ENCODE results near the gene TNK1. TPM values are rescaled to one million over a fixed set of nuclear protein-coding genes. Genes with fewer than 3 reads are reported as not detected.

Gene TNK1
- total and polyA plus RNA-seq, 2 experiments from 2014 or later = 6.1 to 8.9 TPM

DNA sequence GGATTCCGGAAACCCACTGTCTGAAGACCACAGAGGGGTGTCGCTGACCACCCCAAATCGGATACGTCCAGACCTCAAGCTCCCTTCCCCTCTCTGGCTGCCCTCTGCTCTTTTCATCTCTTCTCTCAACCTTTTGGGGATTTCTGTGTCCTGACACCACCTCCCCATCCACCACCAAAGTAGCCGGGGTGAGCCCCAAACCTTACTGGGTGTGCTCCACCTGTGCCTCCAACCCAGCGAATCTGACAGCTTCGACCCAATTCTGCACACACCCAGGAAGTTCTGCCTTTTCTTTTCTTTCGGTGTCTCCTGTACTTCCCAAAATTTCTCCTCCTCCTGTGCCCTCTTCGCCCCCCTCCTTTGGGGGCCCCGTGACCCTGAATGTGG, 28.4 kb upstream of the TNK1 start (continued):
- TF ChIP-seq, protein P1, sequence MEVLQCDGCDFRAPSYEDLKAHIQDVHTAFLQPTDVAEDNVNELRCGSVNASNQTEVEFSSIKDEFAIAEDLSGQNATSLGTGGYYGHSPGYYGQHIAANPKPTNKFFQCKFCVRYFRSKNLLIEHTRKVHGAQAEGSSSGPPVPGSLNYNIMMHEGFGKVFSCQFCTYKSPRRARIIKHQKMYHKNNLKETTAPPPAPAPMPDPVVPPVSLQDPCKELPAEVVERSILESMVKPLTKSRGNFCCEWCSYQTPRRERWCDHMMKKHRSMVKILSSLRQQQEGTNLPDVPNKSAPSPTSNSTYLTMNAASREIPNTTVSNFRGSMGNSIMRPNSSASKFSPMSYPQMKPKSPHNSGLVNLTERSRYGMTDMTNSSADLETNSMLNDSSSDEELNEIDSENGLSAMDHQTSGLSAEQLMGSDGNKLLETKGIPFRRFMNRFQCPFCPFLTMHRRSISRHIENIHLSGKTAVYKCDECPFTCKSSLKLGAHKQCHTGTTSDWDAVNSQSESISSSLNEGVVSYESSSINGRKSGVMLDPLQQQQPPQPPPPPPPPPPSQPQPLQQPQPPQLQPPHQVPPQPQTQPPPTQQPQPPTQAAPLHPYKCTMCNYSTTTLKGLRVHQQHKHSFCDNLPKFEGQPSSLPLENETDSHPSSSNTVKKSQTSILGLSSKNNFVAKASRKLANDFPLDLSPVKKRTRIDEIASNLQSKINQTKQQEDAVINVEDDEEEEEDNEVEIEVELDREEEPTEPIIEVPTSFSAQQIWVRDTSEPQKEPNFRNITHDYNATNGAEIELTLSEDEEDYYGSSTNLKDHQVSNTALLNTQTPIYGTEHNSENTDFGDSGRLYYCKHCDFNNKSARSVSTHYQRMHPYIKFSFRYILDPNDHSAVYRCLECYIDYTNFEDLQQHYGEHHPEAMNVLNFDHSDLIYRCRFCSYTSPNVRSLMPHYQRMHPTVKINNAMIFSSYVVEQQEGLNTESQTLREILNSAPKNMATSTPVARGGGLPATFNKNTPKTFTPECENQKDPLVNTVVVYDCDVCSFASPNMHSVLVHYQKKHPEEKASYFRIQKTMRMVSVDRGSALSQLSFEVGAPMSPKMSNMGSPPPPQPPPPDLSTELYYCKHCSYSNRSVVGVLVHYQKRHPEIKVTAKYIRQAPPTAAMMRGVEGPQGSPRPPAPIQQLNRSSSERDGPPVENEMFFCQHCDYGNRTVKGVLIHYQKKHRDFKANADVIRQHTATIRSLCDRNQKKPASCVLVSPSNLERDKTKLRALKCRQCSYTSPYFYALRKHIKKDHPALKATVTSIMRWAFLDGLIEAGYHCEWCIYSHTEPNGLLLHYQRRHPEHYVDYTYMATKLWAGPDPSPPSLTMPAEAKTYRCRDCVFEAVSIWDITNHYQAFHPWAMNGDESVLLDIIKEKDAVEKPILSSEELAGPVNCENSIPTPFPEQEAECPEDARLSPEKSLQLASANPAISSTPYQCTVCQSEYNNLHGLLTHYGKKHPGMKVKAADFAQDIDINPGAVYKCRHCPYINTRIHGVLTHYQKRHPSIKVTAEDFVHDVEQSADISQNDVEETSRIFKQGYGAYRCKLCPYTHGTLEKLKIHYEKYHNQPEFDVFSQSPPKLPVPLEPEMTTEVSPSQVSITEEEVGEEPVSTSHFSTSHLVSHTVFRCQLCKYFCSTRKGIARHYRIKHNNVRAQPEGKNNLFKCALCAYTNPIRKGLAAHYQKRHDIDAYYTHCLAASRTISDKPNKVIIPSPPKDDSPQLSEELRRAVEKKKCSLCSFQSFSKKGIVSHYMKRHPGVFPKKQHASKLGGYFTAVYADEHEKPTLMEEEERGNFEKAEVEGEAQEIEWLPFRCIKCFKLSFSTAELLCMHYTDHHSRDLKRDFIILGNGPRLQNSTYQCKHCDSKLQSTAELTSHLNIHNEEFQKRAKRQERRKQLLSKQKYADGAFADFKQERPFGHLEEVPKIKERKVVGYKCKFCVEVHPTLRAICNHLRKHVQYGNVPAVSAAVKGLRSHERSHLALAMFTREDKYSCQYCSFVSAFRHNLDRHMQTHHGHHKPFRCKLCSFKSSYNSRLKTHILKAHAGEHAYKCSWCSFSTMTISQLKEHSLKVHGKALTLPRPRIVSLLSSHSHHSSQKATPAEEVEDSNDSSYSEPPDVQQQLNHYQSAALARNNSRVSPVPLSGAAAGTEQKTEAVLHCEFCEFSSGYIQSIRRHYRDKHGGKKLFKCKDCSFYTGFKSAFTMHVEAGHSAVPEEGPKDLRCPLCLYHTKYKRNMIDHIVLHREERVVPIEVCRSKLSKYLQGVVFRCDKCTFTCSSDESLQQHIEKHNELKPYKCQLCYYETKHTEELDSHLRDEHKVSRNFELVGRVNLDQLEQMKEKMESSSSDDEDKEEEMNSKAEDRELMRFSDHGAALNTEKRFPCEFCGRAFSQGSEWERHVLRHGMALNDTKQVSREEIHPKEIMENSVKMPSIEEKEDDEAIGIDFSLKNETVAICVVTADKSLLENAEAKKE (CRISPR knock-in tag; IDR thresholded peaks at IDR 0.05) = no peak
- TF ChIP-seq JUNB (IDR thresholded peaks at IDR 0.05; ENCODE audit: unreplicated experiment) = no peak

DNA sequence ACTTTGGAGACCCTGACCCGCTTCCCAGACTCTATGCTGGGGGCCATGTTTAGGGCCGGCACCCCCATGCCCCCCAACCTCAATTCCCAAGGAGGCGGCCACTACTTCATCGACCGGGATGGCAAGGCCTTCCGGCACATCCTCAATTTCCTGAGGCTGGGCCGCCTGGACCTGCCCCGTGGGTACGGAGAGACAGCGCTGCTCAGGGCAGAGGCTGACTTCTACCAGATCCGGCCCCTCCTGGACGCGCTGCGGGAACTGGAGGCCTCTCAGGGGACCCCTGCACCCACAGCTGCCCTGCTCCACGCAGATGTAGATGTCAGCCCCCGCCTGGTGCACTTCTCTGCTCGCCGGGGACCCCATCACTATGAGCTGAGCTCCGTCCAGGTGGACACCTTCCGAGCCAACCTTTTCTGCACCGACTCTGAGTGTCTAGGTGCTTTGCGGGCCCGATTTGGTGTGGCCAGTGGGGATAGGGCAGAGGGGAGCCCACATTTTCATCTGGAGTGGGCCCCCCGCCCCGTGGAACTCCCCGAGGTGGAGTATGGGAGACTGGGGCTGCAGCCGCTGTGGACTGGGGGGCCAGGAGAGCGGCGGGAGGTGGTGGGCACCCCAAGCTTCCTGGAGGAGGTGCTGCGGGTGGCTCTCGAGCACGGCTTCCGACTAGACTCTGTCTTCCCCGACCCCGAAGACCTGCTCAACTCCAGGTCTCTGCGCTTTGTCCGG, 27.8 kb upstream of the TNK1 start:
- H3K79me2 ChIP-seq (replicated peaks; ENCODE audit: insufficient read depth) = no peaks in the 10 kb centered on the region
- H3K4me2 ChIP-seq = peak overlapping the region; percentile 99
- TF ChIP-seq JUNB (IDR thresholded peaks at IDR 0.05; ENCODE audit: unreplicated experiment) (no peak), NANOG (IDR thresholded peaks at IDR 0.05; ENCODE audit: borderline replicate concordance) (no peak), EZH2 (IDR thresholded peaks at IDR 0.05; ENCODE audit: low read depth, unreplicated experiment) (no peak), STAT1 (IDR thresholded peaks at IDR 0.05; ENCODE audit: unreplicated experiment) (no peak), EZH2phosphoT487 (IDR thresholded peaks at IDR 0.05; ENCODE audit: unreplicated experiment) (no peak), ZNF331 (CRISPR knock-in tag; IDR thresholded peaks at IDR 0.05; ENCODE audit: low read depth) (no peak), CREB1 (CRISPR knock-in tag; IDR thresholded peaks at IDR 0.05; ENCODE audit: low read depth) (no peak), POLR2AphosphoS5 (IDR thresholded peaks at IDR 0.05; ENCODE audit: low read depth) (no peak), ZNF114 (CRISPR knock-in tag; IDR thresholded peaks at IDR 0.05) (no peak)
- TF ChIP-seq, protein P2, sequence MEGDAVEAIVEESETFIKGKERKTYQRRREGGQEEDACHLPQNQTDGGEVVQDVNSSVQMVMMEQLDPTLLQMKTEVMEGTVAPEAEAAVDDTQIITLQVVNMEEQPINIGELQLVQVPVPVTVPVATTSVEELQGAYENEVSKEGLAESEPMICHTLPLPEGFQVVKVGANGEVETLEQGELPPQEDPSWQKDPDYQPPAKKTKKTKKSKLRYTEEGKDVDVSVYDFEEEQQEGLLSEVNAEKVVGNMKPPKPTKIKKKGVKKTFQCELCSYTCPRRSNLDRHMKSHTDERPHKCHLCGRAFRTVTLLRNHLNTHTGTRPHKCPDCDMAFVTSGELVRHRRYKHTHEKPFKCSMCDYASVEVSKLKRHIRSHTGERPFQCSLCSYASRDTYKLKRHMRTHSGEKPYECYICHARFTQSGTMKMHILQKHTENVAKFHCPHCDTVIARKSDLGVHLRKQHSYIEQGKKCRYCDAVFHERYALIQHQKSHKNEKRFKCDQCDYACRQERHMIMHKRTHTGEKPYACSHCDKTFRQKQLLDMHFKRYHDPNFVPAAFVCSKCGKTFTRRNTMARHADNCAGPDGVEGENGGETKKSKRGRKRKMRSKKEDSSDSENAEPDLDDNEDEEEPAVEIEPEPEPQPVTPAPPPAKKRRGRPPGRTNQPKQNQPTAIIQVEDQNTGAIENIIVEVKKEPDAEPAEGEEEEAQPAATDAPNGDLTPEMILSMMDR (conservative IDR thresholded peaks at IDR 0.05; ENCODE audit: low read depth in 2 of 2) = no peak
- TF ChIP-seq, protein P3, sequence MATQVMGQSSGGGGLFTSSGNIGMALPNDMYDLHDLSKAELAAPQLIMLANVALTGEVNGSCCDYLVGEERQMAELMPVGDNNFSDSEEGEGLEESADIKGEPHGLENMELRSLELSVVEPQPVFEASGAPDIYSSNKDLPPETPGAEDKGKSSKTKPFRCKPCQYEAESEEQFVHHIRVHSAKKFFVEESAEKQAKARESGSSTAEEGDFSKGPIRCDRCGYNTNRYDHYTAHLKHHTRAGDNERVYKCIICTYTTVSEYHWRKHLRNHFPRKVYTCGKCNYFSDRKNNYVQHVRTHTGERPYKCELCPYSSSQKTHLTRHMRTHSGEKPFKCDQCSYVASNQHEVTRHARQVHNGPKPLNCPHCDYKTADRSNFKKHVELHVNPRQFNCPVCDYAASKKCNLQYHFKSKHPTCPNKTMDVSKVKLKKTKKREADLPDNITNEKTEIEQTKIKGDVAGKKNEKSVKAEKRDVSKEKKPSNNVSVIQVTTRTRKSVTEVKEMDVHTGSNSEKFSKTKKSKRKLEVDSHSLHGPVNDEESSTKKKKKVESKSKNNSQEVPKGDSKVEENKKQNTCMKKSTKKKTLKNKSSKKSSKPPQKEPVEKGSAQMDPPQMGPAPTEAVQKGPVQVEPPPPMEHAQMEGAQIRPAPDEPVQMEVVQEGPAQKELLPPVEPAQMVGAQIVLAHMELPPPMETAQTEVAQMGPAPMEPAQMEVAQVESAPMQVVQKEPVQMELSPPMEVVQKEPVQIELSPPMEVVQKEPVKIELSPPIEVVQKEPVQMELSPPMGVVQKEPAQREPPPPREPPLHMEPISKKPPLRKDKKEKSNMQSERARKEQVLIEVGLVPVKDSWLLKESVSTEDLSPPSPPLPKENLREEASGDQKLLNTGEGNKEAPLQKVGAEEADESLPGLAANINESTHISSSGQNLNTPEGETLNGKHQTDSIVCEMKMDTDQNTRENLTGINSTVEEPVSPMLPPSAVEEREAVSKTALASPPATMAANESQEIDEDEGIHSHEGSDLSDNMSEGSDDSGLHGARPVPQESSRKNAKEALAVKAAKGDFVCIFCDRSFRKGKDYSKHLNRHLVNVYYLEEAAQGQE (IDR thresholded peaks at IDR 0.05; ENCODE audit: unreplicated experiment) = no peak

More for the DNA sequence above, 27.8 kb upstream of the TNK1 start:
- Histone ChIP-seq H3K27me3 (ENCODE audit: insufficient read depth) (no peaks in the 10 kb centered on the region), H3F3A (replicated peaks; ENCODE audit: low read depth) (peaks cover 18% of the 10 kb centered on the region), H3K27ac (ENCODE audit: low read depth) (no peak overlapping the region), H2AFZ (no peak overlapping the region), H3K4me3 (peak overlapping the region; percentile 96), H4K20me1 (replicated peaks; ENCODE audit: insufficient read depth) (no peaks in the 10 kb centered on the region; the same call in 1 of the 2 replicates), H3K9me2 (ENCODE audit: insufficient read depth) (no peaks in the 10 kb centered on the region), H3K36me3 (ENCODE audit: insufficient read depth) (no peaks in the 10 kb centered on the region), H3K4me1 (ENCODE audit: insufficient read depth) (peaks cover 24% of the 10 kb centered on the region)
- peaks cover 45% of the 10 kb centered on the region for H3K27me3 Mint-ChIP-seq (ENCODE audit: insufficient read depth, low read depth, poor library complexity)
- DNase-seq (ENCODE audit: low spot score) (no peak), ATAC-seq (no peak)
- H3K27ac Mint-ChIP-seq = no peak overlapping the region
- peak overlapping the region; percentile 82 for H3K4me3 Mint-ChIP-seq
- H3K36me3 Mint-ChIP-seq (ENCODE audit: low read depth) = peaks cover 4% of the 10 kb centered on the region; the same call in 1 of the 3 replicates
- no peaks in the 10 kb centered on the region for H3K9me3 Mint-ChIP-seq
- peaks cover 34% of the 10 kb centered on the region for H3K4me1 Mint-ChIP-seq
